SU-DHL-6 (cell line): ENCODE results near the gene CRISP2.

Source experiments
- H2AFZ ChIP-seq: fragments of 200-600 bp; sonication (generic); 2 replicates; pipeline ENCODE4 v1.6.1; 2014; ENCODE audit warnings: low read depth, mild to moderate bottlenecking, moderate library complexity, mixed read lengths, antibody characterized with exemption, low read length; ENCODE audit not compliant: severe bottlenecking
- H3F3A ChIP-seq: fragments of 200-600 bp; shearing (Covaris generic); 2 replicates; pipeline ENCODE4 v1.6.0; 2016; ENCODE audit warnings: antibody characterized with exemption, mild to moderate bottlenecking; ENCODE audit not compliant: insufficient read depth
- H3K27ac ChIP-seq: fragments of 200-600 bp; sonication (generic); 2 replicates; pipeline ENCODE4 v1.5.1; 2016; ENCODE audit warnings: low read depth, mild to moderate bottlenecking, low read length, moderate library complexity, mixed read lengths
- H3K27me3 ChIP-seq: fragments of 200-600 bp; sonication (generic), shearing (Covaris generic); 2 replicates; pipeline ENCODE4 v1.6.0; 2014; ENCODE audit warnings: mild to moderate bottlenecking, low read length
- H3K36me3 ChIP-seq: fragments of 200-600 bp; sonication (generic); 2 replicates; pipeline ENCODE4 v1.6.1; 2014; ENCODE audit warnings: mild to moderate bottlenecking, low read length, mixed read lengths
- H3K4me2 ChIP-seq: fragments of 300-600, 200-600 bp; shearing (Covaris generic), sonication (generic); 2 replicates; pipeline ENCODE4 v1.6.0; 2014; ENCODE audit warnings: low read length, low read depth, mild to moderate bottlenecking; ENCODE audit not compliant: poor library complexity, severe bottlenecking
- H3K4me3 ChIP-seq: fragments of 200-600 bp; sonication (generic); 2 replicates; pipeline ENCODE4 v1.5.1; 2014; ENCODE audit warnings: antibody characterized with exemption, low read length, mild to moderate bottlenecking, mixed read lengths; ENCODE audit not compliant: insufficient read depth, poor library complexity, severe bottlenecking
- H3K79me2 ChIP-seq: fragments of 200-600 bp; sonication (generic); 2 replicates; pipeline ENCODE4 v1.6.1; 2014; ENCODE audit warnings: mild to moderate bottlenecking, low read length, moderate library complexity; ENCODE audit not compliant: insufficient read depth
- H3K9ac ChIP-seq: fragments of 200-600 bp; sonication (generic); 2 replicates; pipeline ENCODE4 v1.7.0; 2014; ENCODE audit warnings: mild to moderate bottlenecking, low read length
- H3K9me2 ChIP-seq: fragments of 200-600 bp; sonication (generic); replicated peaks from 2 replicates; pipeline ENCODE4 v1.6.1; 2014; ENCODE audit warnings: low read length; ENCODE audit not compliant: insufficient read depth
- H3K9me3 ChIP-seq: fragments of 200-600 bp; sonication (generic); 2 replicates; pipeline ENCODE4 v1.6.1; 2014; ENCODE audit warnings: low read length, mixed read lengths; ENCODE audit not compliant: insufficient read depth
- H4K20me1 ChIP-seq: fragments of 200-600 bp; sonication (generic); 2 replicates; pipeline ENCODE4 v1.6.1; 2014; ENCODE audit warnings: low read depth, mild to moderate bottlenecking, antibody characterized with exemption, low read length, moderate library complexity, mixed read lengths
- CTCF ChIP-seq: fragments of 200-600 bp; sonication (generic); IDR thresholded peaks from one replicate; pipeline ENCODE4 v1.5.1; 2017; ENCODE audit warnings: antibody characterized with exemption, mild to moderate bottlenecking, low read length, moderate library complexity; ENCODE audit not compliant: insufficient read depth, poor library complexity, severe bottlenecking
- EZH2phosphoT487 ChIP-seq: fragments of 200-600 bp; sonication (generic), shearing (Covaris generic); conservative IDR thresholded peaks from 2 replicates; pipeline ENCODE4 v1.6.1; 2018; ENCODE audit warnings: mild to moderate bottlenecking, antibody characterized with exemption, low read length, moderate library complexity, mixed read lengths

Gene CRISP2

GRCh38 chr6:49739423-49739822 is 26.1 kb upstream of the CRISP2 start:
- Histone ChIP-seq H3K4me2 (no peak overlapping the region), H3K27ac (no peak overlapping the region), H3K4me3 (no peak overlapping the region), H3K9me3 (no peaks in the 10 kb centered on the region), H3K9ac (no peak overlapping the region), H3K36me3 (no peaks in the 10 kb centered on the region), H3F3A (no peaks in the 10 kb centered on the region), H3K79me2 (no peaks in the 10 kb centered on the region), H4K20me1 (0 out of 2 replicates have a peak, but pooled peaks cover 3% of the 10 kb centered on the region), H2AFZ (no peak overlapping the region), H3K27me3 (peaks cover 4% of the 10 kb centered on the region; the same call in 1 of the 2 replicates), H3K9me2 (no peaks in the 10 kb centered on the region)
- TF ChIP-seq CTCF (no peak), EZH2phosphoT487 (no peak)

DNA sequence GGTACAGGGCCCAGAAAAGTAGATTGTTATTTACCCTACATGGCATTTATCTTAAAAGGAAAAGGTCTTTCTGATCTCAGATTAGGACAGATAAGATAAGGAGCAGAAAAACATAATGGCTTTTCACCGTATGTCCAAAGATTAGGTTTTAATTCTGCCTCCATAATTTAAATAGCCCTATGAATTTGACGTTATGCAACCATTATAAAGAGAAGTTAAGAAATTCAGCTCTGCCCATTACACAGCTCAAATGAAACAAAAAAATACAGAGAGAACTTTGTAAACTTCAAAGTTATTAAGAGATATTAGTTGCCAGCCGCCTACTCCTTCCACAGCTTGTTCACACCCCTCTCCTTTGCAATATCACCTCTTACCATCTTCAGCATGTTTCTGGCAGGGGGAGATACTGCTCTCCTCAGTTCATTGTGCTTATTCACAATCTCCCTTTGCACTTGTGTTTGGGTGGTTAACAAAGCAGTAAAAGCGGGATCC is 22.7 kb upstream of the CRISP2 start:
- no peak overlapping the region for H3K4me3 ChIP-seq
- no peaks in the 10 kb centered on the region for H3F3A ChIP-seq
- H3K27me3 ChIP-seq = peaks cover 4% of the 10 kb centered on the region; the same call in 1 of the 2 replicates
- H3K27ac ChIP-seq = no peak overlapping the region
- no peaks in the 10 kb centered on the region for H3K9me2 ChIP-seq
- no peaks in the 10 kb centered on the region for H3K36me3 ChIP-seq
- no peak overlapping the region for H3K4me2 ChIP-seq
- H3K9me3 ChIP-seq = no peaks in the 10 kb centered on the region
- TF ChIP-seq CTCF = no peak
- TF ChIP-seq EZH2phosphoT487 = no peak
- no peaks in the 10 kb centered on the region for H3K79me2 ChIP-seq
- H2AFZ ChIP-seq = no peak overlapping the region
- 0 out of 2 replicates have a peak, but pooled peaks cover 3% of the 10 kb centered on the region for H4K20me1 ChIP-seq
- no peak overlapping the region for H3K9ac ChIP-seq

- Histone ChIP-seq H3K9ac (no peak overlapping the region), H3K27me3 (peaks cover 4% of the 10 kb centered on the region; the same call in 1 of the 2 replicates), H3K4me3 (no peak overlapping the region), H3K9me2 (no peaks in the 10 kb centered on the region; the same call in 1 of the 2 replicates), H3K27ac (no peak overlapping the region), H3K79me2 (no peaks in the 10 kb centered on the region), H3K4me2 (no peak overlapping the region), H3K9me3 (no peaks in the 10 kb centered on the region), H4K20me1 (no peaks in the 10 kb centered on the region), H3F3A (no peaks in the 10 kb centered on the region), H2AFZ (no peak overlapping the region), H3K36me3 (no peaks in the 10 kb centered on the region)
- no peak for TF ChIP-seq CTCF
- TF ChIP-seq EZH2phosphoT487 = no peak
These were observed 20.3 kb upstream of the CRISP2 start for GRCh38 chr6:49733680-49734079.
